ENCODE measurements around the gene DDX17.

The DDX17 gene

DNA sequence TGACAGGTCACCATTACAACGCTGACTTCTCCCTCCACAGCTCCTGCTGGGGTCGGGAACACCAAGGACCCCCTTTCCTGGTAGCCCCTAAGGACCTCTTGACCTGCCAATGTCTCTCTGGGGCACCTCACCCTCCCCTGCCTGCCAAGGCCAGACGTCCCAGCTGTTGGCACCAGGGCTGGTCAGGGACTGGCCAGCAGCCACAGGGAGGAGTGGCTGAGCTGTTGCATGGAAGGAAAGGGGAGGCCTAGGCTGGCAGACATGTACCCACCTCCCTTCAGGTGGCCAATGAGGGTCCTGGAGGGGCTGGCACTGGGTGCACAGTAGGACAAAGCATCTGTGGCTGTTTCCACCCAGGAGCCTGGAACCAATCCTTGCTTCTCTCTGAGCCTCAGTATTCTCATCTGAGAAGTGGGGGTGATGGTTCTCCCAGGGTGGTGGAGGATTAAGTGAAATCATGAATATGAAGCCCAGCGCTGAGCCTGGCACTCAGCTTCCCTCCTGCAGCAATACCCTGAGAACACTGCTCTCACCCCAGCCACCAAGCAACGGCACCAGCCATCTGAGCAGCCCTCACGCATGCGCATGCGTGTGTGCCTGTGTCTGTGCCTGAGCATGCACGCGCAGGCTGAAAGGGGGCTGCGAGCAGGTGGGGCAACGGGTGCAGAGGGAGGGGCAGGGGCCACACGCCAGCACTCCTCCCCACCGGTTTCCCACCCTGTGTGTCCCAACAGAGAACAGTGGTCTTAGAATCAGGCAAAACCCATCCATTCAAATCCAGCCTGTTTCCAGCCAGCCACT, 57.0 kb downstream of the DDX17 start:
- DNase-seq, result no peak

DNA sequence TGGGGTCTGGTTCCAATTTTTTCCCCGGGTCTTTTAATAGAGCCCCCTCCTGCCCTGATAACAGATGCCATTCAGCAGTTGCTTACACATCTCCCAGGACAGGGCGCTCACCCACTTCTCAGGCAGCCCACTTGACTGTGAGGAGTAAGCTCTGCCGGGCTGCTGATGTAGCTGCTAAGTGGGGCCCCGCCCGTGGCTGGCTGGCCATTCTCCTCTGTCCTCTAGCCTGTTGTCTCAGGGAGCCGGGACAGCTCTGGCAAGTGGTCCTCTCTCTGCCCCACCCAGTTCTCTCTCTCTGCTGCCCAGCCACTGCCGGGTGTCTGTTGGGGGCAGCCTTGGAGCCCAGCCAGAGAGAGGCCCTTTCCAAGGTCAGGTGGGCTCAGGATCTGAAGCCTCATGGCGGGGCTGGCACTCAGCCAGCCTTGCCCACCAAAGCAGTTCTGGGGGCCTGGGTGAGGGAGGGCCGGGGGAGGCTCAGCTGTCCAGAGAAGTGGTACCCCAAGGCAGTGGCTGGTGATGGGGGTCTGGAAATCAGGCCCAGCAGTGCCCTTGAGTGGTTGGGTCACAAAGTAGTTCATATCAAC, 60.0 kb downstream of the DDX17 start:
- DNase-seq, result no peak

- no peak for DNase-seq
These were observed 61.3 kb downstream of the DDX17 start for GRCh38 chr22:38444783-38445182.

GRCh38 chr22:38443628-38444521, 62.2 kb downstream of the DDX17 start:
- DNase-seq, result no peak

DNA sequence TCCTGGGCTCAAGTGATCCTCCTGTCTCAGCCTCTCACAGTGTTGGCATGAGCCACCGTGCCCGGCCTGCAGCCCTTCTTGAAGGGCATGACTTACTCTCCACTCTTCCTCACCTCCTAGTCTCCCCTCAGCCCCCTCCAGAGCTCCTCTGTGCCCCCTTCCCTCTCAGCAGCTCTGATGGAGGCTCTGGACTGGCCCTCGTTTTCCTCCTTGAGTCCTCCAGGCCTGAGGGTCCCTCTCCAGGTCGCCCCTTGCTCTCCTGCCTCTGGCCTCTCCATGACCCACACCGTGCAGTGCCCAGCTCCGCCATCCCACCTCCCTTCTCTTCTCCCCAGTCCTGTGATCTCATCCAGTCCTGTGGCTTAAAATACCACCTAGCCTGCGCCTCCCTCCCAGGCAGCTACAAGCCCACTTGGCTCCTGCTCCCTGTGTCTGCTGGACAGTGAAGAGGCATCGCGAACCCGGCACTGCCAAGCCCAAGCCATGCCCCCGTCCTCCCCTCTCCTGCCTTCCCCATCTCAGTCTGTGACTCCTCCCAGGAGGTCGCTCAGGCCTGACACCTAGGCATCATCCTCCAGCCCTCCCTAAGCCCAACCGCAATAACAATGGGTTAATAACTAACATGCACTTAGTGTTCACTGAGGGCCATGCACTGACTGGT, 63.0 kb downstream of the DDX17 start:
- no peak for DNase-seq

DNA sequence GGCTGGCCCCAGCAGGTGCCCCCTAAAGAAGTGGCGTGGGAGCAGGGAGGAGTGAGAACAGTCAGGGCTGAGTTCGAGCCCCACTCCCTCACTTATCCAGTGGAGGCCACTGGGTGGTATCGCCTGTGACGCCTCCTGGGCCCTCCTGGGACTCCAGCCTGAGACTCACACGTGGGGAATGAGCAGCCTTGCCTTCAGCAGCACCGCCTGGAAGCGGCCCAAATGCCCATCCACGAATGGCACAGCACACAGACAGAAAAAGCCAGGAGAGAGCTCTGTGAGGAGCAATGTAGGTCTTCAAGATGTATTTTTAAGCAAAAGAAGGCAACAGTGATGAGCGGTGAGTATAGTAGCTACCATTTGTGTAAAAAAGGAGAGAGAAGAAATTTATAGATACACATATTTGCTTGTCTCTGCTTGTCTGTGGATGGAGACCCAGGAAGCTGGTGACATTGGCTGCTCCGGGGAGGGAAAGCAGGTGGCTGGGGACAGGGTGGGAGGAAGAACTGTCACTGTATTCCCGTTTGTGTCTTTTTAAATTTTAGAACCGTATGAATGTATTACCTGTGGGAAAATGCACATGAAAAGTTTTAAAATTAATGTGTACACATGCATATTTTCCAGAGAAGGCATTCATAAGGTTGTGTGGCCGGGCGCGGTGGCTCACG, 64.4 kb downstream of the DDX17 start:
- DNase-seq, result no peak

DNA sequence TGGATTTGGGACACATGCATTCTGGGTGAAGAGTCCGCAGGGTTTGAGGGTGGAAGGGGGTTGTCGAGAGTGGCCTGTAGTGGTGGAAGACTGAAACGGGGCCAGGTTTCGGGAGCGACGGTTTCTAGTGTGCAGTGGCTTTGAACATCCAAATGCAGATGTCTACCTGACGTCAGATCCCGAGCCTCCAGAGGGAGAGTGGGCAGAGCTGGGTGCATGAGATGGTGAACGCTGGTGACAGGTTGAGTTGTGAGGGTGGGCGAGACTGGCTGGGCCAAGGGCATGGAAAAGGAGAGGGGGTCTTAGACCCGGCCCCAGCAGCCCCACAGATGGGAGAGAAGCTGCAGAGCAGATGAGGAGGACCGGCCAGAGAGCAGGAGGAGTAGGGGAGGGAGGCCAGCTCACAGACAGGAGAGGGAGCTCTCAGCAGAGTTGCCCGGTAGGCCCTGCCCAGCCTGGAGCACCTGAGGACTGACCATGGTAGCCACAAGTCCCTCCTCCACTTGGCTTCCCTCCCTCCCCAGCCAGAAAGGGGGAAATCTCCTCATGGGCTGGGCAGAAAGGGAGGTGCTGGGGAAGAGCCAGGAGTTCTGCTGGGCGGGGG, 65.3 kb downstream of the DDX17 start:
- DNase-seq, result no peak

DNA sequence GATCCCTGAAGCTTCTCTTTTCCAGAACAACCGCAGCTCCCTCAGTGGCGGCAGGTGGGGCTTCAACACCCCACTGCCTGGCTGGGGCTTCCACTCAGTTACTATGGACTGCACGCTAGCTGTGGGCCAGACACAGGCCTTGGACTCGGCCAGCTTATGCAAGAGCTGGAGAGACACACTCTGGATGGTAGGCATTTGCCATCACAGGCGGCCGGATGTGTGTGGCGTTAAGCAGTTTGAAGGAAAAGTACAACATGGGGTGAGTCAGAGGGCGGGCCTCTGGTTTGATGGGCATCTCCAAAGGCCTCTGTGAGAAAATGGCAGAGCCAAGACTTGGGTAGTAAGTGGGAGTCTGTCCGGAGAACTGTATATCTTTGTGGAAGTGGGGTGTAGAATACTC, 68.7 kb downstream of the DDX17 start:
- DNase-seq, result no peak

- no peak for DNase-seq
These were observed 69.3 kb downstream of the DDX17 start for GRCh38 chr22:38436629-38437395.

GRCh38 chr22:38435965-38436364, 70.1 kb downstream of the DDX17 start:
- DNase-seq, result no peak

GRCh38 chr22:38435010-38435409, 71.1 kb downstream of the DDX17 start:
- DNase-seq, result no peak

DNA sequence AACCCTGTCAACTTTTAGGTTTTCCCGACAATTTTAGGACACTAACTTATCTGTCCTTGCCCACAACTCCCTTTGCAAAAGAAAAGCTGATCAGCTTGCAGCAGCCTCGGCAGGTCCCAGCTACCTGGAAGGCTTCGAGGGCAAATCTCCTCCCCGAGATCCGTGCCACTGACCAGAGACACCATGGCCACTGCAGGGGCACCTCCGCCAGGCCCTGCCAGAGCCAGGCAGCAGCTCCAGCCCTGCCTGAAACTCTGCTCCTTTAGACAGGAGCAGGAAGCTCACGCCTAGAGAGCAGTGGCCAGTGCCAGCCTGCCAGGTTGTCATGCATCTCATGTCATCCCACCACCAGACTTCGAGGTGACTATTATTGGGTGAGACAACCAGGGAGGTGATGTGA, 72.2 kb downstream of the DDX17 start:
- no peak for DNase-seq
